GM19324 (cell line): ENCODE data around the gene NME9.

Experiments used
- ATAC-seq: cut with Tn5 transposase; IDR thresholded peaks from one replicate; pipeline ENCODE4 v1.9.1; 2021; ENCODE audit warnings: mild to moderate bottlenecking, moderate library complexity; ENCODE audit not compliant: unreplicated experiment, low FRiP score

NME9 gene

GRCh38 chr3:138289701-138290100 is 40.0 kb downstream of the NME9 start:
- no peak for ATAC-seq

- no peak for ATAC-seq
Observed at GRCh38 chr3:138289260-138289659, 40.4 kb downstream of the NME9 start.

- no peak for ATAC-seq
Observed at GRCh38 chr3:138284957-138285477, 44.6 kb downstream of the NME9 start.

GRCh38 chr3:138284079-138284478 is 45.6 kb downstream of the NME9 start:
- no peak for ATAC-seq

GRCh38 chr3:138282836-138283235 is 46.8 kb downstream of the NME9 start:
- ATAC-seq = no peak

- ATAC-seq = no peak
Observed at GRCh38 chr3:138281561-138281960, 48.1 kb downstream of the NME9 start.

- no peak for ATAC-seq
Observed at GRCh38 chr3:138271189-138271794, 58.4 kb downstream of the NME9 start.

GRCh38 chr3:138270245-138270644 is 59.4 kb downstream of the NME9 start:
- ATAC-seq = no peak

- ATAC-seq = no peak
Observed at GRCh38 chr3:138267083-138267482, 62.6 kb downstream of the NME9 start.

GRCh38 chr3:138265745-138266144 is 63.9 kb downstream of the NME9 start:
- ATAC-seq = no peak

- no peak for ATAC-seq
Observed at GRCh38 chr3:138263104-138263503, 66.5 kb downstream of the NME9 start.

GRCh38 chr3:138260611-138261010 is 69.0 kb downstream of the NME9 start:
- ATAC-seq = no peak

- no peak for ATAC-seq
Observed at GRCh38 chr3:138259126-138259525, 70.5 kb downstream of the NME9 start.

GRCh38 chr3:138257986-138258385 is 71.7 kb downstream of the NME9 start:
- ATAC-seq = no peak

GRCh38 chr3:138256022-138256421 is 73.6 kb downstream of the NME9 start:
- ATAC-seq = no peak

- no peak for ATAC-seq
Observed at GRCh38 chr3:138254216-138254615, 75.4 kb downstream of the NME9 start.

GRCh38 chr3:138253609-138254008 is 76.0 kb downstream of the NME9 start:
- ATAC-seq = no peak
